Forelimb muscle (tissue), 1 donor: Measurements from ENCODE around the gene ZNF503. TPM values are rescaled to one million over a fixed set of nuclear protein-coding genes. Genes with fewer than 3 reads are reported as not detected.
"Not testable (repeated sequence)": the region's sequence is repeated elsewhere in the genome, so short reads cannot be mapped to it uniquely, and the experiment has no call there.

Experiments
- DNase-seq: peaks from one replicate; pipeline ENCODE4 v3.0.0-alpha.2; 2013; ENCODE audit warnings: low read depth
- polyA plus RNA-seq: library from polyadenylated mRNA; unstranded; fragments of 120-200 nt; gene quantifications from one replicate; pipeline ENCODE4 v1.2.1, GENCODE V29; 2013; ENCODE audit not compliant: insufficient read length

Gene ZNF503
- polyA plus RNA-seq, 1 donor = 10.8 TPM

GRCh38 chr10:75395066-75395931, 6.3 kb downstream of the ZNF503 start:
- DNase-seq = no peak

- DNase-seq = no peak
These were observed 7.3 kb downstream of the ZNF503 start for GRCh38 chr10:75394221-75394620.

GRCh38 chr10:75392744-75393143, 8.8 kb downstream of the ZNF503 start:
- DNase-seq = no peak

DNA sequence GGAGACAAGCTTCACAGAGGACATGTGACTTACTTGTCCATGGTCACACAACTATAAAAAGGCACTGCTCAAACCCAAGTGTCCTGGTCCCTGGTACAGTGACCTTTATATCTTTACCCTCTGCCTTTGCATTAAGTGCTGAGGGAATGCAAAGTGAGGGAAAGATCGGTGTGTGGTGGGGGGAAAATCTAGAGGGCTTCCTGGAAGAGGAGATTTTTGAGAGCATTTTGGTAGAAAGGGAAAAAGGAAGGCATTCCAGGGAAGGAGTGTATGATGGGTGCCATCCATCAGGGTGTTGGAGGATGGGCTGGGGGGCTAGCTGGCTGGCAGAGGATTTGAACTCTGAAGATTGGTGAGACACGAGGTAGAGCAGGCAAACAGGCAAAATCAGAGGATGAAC, 9.3 kb downstream of the ZNF503 start:
- no peak for DNase-seq

DNA sequence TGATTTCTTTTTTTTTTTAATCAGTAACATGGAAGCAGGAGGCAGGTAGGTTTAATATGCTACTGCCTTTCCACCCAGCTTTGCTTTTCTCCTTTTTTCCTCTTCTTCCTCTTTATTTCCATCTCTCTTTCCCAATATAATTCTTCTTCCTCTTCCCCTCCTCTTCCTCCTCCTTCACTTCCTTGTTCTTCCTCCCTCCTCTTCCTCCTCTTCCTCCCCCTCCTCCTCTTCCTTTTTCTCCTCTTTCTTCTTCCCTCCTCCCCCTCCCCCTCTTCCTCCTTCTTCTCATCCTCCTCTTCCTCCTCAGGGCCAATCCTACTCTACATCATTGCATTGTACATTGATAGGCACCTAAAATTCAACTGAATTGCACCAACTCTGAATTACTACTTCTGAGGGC, 11.4 kb downstream of the ZNF503 start:
- no peak for DNase-seq

- no peak for DNase-seq
These were observed 13.5 kb downstream of the ZNF503 start for GRCh38 chr10:75388082-75388481.

GRCh38 chr10:75386128-75386527, 15.4 kb downstream of the ZNF503 start:
- DNase-seq = no peak

GRCh38 chr10:75379817-75380216, 21.7 kb downstream of the ZNF503 start:
- DNase-seq = no peak

DNA sequence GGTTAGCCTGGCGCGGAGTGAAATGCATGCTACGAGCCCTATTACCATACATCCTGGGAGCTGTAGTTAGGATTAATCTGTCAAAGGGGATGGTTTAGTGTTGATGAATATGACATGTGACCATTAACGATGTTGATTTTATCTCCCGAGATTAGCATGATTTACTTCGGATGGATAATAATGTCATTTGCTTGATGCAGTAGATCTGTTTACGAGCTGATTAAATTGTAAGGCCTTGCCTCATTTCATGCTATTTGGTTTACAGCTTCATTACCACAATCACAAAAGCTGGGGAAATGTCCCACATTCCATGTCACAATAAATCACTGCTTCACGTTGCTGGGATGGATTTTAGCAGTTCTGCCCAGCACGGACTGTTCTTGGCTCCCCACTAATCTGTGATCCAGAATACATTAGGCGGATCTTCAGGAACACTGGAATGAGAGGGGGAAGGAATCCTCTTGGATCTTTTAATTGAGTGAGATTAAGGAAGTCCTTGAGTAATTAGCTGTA, 22.3 kb downstream of the ZNF503 start:
- no peak for DNase-seq

GRCh38 chr10:75378379-75378778, 23.2 kb downstream of the ZNF503 start:
- no peak for DNase-seq

- DNase-seq = no peak
These were observed 23.7 kb downstream of the ZNF503 start for GRCh38 chr10:75377869-75378268.

DNA sequence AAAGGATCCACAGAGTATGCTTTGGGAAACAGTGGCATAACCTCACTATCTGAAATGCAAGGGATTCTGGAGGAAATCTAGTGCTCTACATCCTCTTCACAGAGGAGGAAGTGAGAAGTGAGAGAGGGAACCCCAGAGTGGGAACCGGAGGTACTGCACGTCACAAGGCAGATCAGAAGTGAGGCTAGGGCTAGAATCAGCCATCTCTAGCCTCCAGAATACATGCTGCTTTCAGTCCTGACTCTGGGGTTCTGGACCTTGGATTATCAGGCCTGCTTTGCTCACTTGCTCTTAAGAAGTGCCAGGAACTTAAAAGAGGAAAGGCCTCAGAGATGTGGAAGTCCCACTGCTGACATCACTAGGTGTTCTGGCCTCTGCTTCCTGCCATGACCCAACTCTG, 25.7 kb downstream of the ZNF503 start:
- DNase-seq = no peak

DNA sequence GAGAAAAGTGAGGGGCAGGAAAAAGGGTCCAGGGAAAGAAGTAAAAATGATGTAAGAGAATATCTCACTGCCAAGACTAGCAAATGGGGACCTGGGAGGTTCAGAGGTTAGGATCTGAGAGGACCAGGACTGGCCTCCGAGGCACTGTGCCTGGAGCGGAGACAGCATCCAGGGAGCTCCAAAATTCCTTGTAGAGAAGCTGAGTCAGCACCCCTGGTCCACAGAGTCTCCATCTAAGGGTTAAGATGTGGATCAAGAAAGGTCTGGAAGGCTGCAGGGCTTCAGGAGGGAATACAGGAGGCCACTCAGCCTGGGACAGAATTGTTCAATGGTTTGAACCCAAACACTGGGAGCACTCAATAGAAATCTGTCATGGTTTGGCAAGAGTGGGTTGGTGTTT, 30.6 kb downstream of the ZNF503 start:
- no peak for DNase-seq

DNA sequence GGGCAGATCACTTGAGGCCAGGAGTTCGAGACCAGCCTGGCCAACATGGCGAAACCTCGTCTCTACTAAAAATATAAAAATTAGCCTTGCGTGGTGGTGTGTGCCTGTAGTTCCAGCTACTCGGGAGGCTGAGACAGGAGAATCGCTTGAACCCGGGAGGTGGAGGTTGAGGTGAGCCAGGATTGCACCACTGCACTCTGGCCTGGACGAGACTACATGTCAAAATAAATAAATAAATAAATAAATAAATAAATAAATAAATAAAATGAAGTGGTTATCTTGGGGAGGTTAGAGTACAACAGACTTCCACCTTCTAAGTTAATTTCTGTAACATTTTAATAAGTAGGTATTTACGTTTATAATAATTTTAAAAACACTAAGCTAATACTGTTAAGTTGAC, 31.7 kb downstream of the ZNF503 start:
- not testable (repeated sequence) for DNase-seq

DNA sequence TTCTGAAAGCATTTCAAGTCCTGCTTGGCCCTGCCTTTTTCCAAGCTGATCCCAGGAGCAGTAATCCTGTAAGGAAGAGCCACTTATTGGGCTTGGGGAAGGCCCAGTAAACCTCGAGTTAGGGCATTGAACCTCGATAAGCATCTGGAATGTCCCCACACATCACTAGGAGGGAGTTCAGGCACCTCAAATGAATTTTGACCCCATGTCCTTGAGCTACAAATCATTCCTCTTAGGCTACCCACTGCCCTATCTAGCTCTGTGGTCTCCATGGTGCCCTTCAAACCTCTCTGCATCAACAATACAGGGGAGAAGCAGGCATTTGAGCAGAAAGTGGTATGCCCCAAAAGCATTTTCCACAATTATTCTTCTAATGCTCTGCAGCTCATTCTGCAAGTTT, 33.7 kb downstream of the ZNF503 start:
- DNase-seq = no peak

DNA sequence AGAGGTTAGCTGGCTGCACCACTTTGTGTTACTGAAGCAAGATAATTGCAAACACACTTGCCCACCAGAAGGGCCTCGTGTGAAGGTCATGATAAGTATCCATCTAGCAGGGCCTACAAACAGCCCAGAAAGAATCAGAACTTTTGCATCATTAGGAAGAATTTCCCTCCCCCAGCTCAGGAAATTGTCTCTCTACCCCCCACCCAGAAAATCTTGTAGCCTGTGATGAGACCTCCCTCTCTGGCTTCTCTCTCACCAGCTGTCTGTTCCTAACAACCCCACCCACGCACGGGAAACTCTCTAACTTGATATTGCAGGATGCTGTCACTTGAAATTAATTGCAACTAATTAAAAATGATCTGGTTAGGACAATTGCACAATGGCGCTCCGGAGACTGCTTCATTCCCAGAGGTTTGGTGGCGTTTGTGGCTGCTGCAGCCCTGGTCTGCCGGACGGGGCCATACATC, 34.5 kb downstream of the ZNF503 start:
- DNase-seq = no peak

DNA sequence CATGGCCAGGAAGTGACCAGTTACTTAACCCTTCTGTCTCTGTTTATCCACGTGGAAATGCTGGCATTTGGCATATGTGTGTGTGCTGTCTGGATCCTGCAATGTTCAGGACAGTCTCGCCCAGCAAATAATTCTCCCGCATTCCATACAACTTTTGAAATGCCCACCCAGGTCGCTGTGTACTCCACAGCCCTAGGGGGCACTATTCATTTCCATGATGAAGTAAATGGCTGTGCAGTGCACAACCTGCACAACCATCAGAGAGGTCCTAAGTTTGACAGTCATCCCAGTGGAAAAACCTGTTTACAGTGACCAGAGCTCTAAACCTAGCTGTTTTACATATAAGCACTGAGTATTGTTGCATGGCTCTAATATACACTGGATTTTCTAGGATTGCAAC, 38.1 kb downstream of the ZNF503 start:
- DNase-seq = no peak

DNA sequence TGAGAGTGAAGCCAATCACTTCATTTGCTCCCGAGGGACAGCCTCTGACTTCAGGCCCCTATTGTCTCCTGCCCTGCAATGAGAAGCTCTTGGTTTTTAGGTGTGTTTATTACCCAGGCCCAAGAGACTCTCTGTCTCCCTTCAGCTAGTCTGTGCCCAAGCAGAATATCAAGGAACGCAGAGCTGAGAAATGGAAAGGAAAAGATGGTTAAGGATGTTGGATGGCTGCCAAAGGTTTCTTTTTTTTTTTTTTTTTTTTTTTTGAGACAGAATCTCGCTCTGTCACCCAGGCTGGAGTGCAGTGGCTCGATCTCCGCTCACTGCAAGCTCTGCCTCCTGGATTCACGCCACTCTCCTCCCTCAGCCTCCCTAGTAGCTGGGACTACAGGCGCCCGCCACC, 41.7 kb downstream of the ZNF503 start:
- DNase-seq = not testable (repeated sequence)

DNA sequence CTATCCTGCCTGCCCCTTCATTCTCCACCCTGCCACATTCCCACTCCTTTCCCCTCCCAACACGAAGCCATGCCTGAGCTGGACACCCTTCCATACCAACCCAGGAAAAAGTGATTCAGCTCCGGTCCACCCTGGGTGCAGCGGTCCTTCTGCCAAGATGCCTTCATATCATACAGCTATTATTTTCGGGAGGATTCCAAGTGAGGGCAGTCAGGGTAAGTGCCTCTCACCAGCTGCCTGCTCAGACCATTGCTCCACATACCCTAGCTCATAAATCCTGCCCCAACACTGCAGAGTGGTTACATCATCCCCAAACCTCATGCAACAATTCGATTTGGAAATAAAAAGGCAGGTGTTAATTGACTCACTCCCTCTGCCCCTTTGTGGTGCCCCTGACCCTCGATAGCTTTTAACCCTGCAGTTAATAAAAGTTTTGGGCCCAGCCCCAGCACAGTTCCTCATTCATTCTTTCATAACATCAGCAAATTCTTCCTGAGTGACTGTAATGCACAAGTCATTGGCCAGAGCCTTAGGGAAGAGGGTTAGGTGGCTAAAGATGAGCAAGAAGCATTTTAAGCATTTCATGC, 42.6 kb downstream of the ZNF503 start:
- DNase-seq = no peak

- DNase-seq = no peak
These were observed 43.4 kb downstream of the ZNF503 start for GRCh38 chr10:75358132-75358531.

GRCh38 chr10:75357500-75357899, 44.1 kb downstream of the ZNF503 start:
- DNase-seq = no peak

DNA sequence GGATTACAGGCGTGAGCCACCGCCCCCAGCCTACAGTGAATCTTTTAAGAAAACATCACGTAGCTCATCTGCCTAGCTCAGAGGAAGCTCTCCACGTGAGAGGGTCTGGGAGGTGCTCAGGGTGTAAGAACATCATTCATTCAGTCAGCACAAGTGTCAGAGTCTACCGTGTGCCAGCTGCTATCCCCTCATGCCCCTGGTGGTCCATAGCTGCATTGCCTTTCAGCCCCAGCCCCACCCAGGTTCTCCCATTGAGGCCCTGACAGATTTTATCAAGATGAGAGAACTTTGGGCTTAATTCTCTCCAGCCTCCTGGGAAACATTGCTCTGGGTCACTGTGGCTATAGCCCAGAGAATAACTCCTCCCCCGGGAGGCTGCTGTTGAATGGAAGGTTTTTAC, 45.1 kb downstream of the ZNF503 start:
- no peak for DNase-seq

GRCh38 chr10:75355706-75356105, 45.9 kb downstream of the ZNF503 start:
- DNase-seq = no peak
